ENCODE results near the gene CETP.
"Not testable (repeated sequence)": the region's sequence is repeated elsewhere in the genome, so short reads cannot be mapped to it uniquely, and the experiment has no call there.

The CETP gene

GRCh38 chr16:56961386-56961785 lies 364 bp upstream of the CETP start:
- no peak for DNase-seq

- no peak for DNase-seq
Observed at GRCh38 chr16:56964243-56965148, 2.7 kb downstream of the CETP start.

- DNase-seq: no peak
Observed at GRCh38 chr16:56965149-56966092, 3.7 kb downstream of the CETP start.

GRCh38 chr16:56966093-56966475 lies 4.3 kb downstream of the CETP start:
- no peak for DNase-seq

GRCh38 chr16:56967733-56968132 lies 6.0 kb downstream of the CETP start:
- DNase-seq: no peak

GRCh38 chr16:56969769-56970168 lies 8.0 kb downstream of the CETP start:
- no peak for DNase-seq

GRCh38 chr16:56970934-56971767 lies 9.4 kb downstream of the CETP start:
- no peak for DNase-seq

- DNase-seq: no peak
Observed at GRCh38 chr16:56971768-56972043, 10.0 kb downstream of the CETP start.

GRCh38 chr16:56972403-56973293 lies 10.9 kb downstream of the CETP start:
- no peak for DNase-seq

- DNase-seq: no peak
Observed at GRCh38 chr16:56973294-56973689, 11.5 kb downstream of the CETP start.

- not testable (repeated sequence) for DNase-seq
Observed at GRCh38 chr16:56973899-56974298, 12.1 kb downstream of the CETP start.

- DNase-seq: no peak
Observed at GRCh38 chr16:56974549-56975300, 13.0 kb downstream of the CETP start.

GRCh38 chr16:56975714-56976113 lies 14.0 kb downstream of the CETP start:
- no peak for DNase-seq

- no peak for DNase-seq
Observed at GRCh38 chr16:56977216-56977615, 15.5 kb downstream of the CETP start.

GRCh38 chr16:56977823-56978430 lies 16.2 kb downstream of the CETP start:
- DNase-seq: no peak

- no peak for DNase-seq
Observed at GRCh38 chr16:56980201-56980535, 18.4 kb downstream of the CETP start.

GRCh38 chr16:56980792-56981724 lies 19.3 kb downstream of the CETP start:
- no peak for DNase-seq

- no peak for DNase-seq
Observed at GRCh38 chr16:56981729-56982271, 20.1 kb downstream of the CETP start.

- no peak for DNase-seq
Observed at GRCh38 chr16:56982695-56983094, 20.9 kb downstream of the CETP start.
